H9 (cell line): ENCODE results near the gene ACSL3. TPM values are rescaled to one million over a fixed set of nuclear protein-coding genes. Genes with fewer than 3 reads are reported as not detected.

Experiments
- DNase-seq: peaks from one replicate; pipeline ENCODE4 v3.0.0-alpha.2; 2017
- H2AFZ ChIP-seq: one replicate; pipeline ENCODE4 v1.6.1; 2013; ENCODE audit warnings: mild to moderate bottlenecking, low read length, control low read depth, moderate library complexity
- H2AK5ac ChIP-seq: 2 replicates; pipeline ENCODE4 v1.6.1; 2013; ENCODE audit warnings: low read length, control low read depth, mixed read lengths; ENCODE audit not compliant: insufficient read length
- H2BK120ac ChIP-seq: one replicate; pipeline ENCODE4 v1.6.1; 2013; ENCODE audit warnings: low read depth, mild to moderate bottlenecking, low read length, control low read depth, inconsistent platforms; ENCODE audit not compliant: poor library complexity, severe bottlenecking
- H2BK12ac ChIP-seq: 2 replicates; pipeline ENCODE4 v1.6.1; 2013; ENCODE audit warnings: low read length, control low read depth, mixed read lengths, low read depth; ENCODE audit not compliant: insufficient read length
- H2BK15ac ChIP-seq: 2 replicates; pipeline ENCODE4 v1.6.1; 2013; ENCODE audit warnings: low read depth, low read length, control low read depth
- H2BK20ac ChIP-seq: one replicate; pipeline ENCODE4 v1.6.1; 2013; ENCODE audit warnings: low read depth, mild to moderate bottlenecking, low read length, control low read depth, inconsistent platforms; ENCODE audit not compliant: poor library complexity, severe bottlenecking
- H2BK5ac ChIP-seq: 2 replicates; pipeline ENCODE4 v1.6.1; 2013; ENCODE audit warnings: low read length, control low read depth, mixed read lengths; ENCODE audit not compliant: insufficient read length
- H3K14ac ChIP-seq: 2 replicates; pipeline ENCODE4 v1.6.1; 2013; ENCODE audit warnings: low read length, control low read depth; ENCODE audit not compliant: insufficient read depth
- H3K18ac ChIP-seq: 2 replicates; pipeline ENCODE4 v1.6.1; 2013; ENCODE audit warnings: low read depth, mild to moderate bottlenecking, mixed read lengths, low read length, control low read depth; ENCODE audit not compliant: insufficient read length
- H3K23ac ChIP-seq: 2 replicates; pipeline ENCODE4 v1.6.1; 2013; ENCODE audit warnings: low read length, control low read depth, mixed read lengths, low read depth; ENCODE audit not compliant: insufficient read length
- H3K23me2 ChIP-seq: 2 replicates; pipeline ENCODE4 v1.6.1; 2013; ENCODE audit warnings: low read depth, mild to moderate bottlenecking, mixed read lengths, low read length, control low read depth; ENCODE audit not compliant: insufficient read length, poor library complexity, severe bottlenecking
- H3K27ac ChIP-seq: 2 replicates; pipeline ENCODE4 v1.5.1; 2013; ENCODE audit warnings: low read length, control low read depth, mixed read lengths, low read depth; ENCODE audit not compliant: insufficient read length
- H3K27me3 ChIP-seq: 2 replicates; pipeline ENCODE4 v1.6.1; 2013; ENCODE audit warnings: low read length, control low read depth, inconsistent platforms; ENCODE audit not compliant: insufficient read depth
- H3K4ac ChIP-seq: 2 replicates; pipeline ENCODE4 v1.6.1; 2013; ENCODE audit warnings: low read depth, mild to moderate bottlenecking, control low read depth, inconsistent platforms, low read length, moderate library complexity
- H3K4me1 ChIP-seq: 2 replicates; pipeline ENCODE4 v1.6.1; 2013; ENCODE audit warnings: low read length, control low read depth, inconsistent platforms; ENCODE audit not compliant: insufficient read depth
- H3K4me2 ChIP-seq: 2 replicates; pipeline ENCODE4 v1.6.1; 2013; ENCODE audit warnings: low read length, control low read depth, mixed read lengths; ENCODE audit not compliant: insufficient read length, insufficient read depth
- H3K56ac ChIP-seq: 2 replicates; pipeline ENCODE4 v1.6.1; 2013; ENCODE audit warnings: low read depth, mild to moderate bottlenecking, mixed read lengths, low read length, control low read depth; ENCODE audit not compliant: insufficient read length
- H3K79me1 ChIP-seq: 2 replicates; pipeline ENCODE4 v1.6.1; 2013; ENCODE audit warnings: low read depth, mild to moderate bottlenecking, moderate library complexity, low read length, control low read depth, inconsistent platforms; ENCODE audit not compliant: insufficient read depth, poor library complexity, severe bottlenecking
- H3K79me2 ChIP-seq: 2 replicates; pipeline ENCODE4 v1.6.1; 2013; ENCODE audit warnings: low read length, control low read depth, inconsistent platforms; ENCODE audit not compliant: insufficient read depth
- H3K9ac ChIP-seq: 2 replicates; pipeline ENCODE4 v1.6.1; 2013; ENCODE audit warnings: low read length, control low read depth, mixed read lengths; ENCODE audit not compliant: insufficient read length; ENCODE audit errors: extremely low read depth
- H3K9me3 ChIP-seq: one replicate; pipeline ENCODE4 v1.6.1; 2013; ENCODE audit warnings: low read depth, low read length, inconsistent platforms; ENCODE audit not compliant: control insufficient read depth
- H3T11ph ChIP-seq: one replicate; pipeline ENCODE4 v1.6.1; 2013; ENCODE audit warnings: mild to moderate bottlenecking, low read length, control low read depth, inconsistent platforms
- H4K20me1 ChIP-seq: one replicate; pipeline ENCODE4 v1.6.1; 2013; ENCODE audit not compliant: control insufficient read depth, insufficient read length, insufficient read depth
- H4K5ac ChIP-seq: 2 replicates; pipeline ENCODE4 v1.6.1; 2013; ENCODE audit warnings: low read depth, mild to moderate bottlenecking, mixed read lengths, low read length, control low read depth; ENCODE audit not compliant: insufficient read length
- H4K8ac ChIP-seq: replicated peaks from 2 replicates; pipeline ENCODE4 v1.6.1; 2013; ENCODE audit warnings: low read length, control low read depth, mixed read lengths, low read depth; ENCODE audit not compliant: insufficient read length
- H4K91ac ChIP-seq: 2 replicates; pipeline ENCODE4 v1.6.1; 2013; ENCODE audit warnings: low read depth, mild to moderate bottlenecking, moderate library complexity, mixed read lengths, low read length, control low read depth; ENCODE audit not compliant: insufficient read length
- H3K27ac Mint-ChIP-seq, 3 experiments: 2 replicates in 2 of 3; 3 replicates in 1 of 3; pipeline ENCODE4 v1.8.0; 2020 to 2021; ENCODE audit warnings: mixed read lengths in 3 of 3, mild to moderate bottlenecking in 1 of 3, moderate library complexity in 1 of 3
- H3K27me3 Mint-ChIP-seq: 2 replicates; pipeline ENCODE4 v1.8.0; 2021; ENCODE audit warnings: low read depth, mild to moderate bottlenecking, moderate library complexity, mixed read lengths
- H3K36me3 Mint-ChIP-seq, 3 experiments: 2 replicates in 2 of 3; 3 replicates in 1 of 3; pipeline ENCODE4 v1.8.0; 2020 to 2021; ENCODE audit warnings: low read depth in 3 of 3, mixed read lengths in 3 of 3; ENCODE audit not compliant: insufficient read depth in 1 of 3
- H3K4me1 Mint-ChIP-seq, 2 experiments: 2 replicates each; pipeline ENCODE4 v1.8.0; 2020; ENCODE audit warnings: mixed read lengths in 2 of 2
- H3K4me3 Mint-ChIP-seq, 2 experiments: 2 replicates in 1 of 2; 3 replicates in 1 of 2; pipeline ENCODE4 v1.8.0; 2020 to 2021; ENCODE audit warnings: mild to moderate bottlenecking in 2 of 2, mixed read lengths in 2 of 2, moderate library complexity in 1 of 2
- H3K9me3 Mint-ChIP-seq, 2 experiments: 2 replicates in 1 of 2; 3 replicates in 1 of 2; pipeline ENCODE4 v1.8.0; 2020; ENCODE audit warnings: mild to moderate bottlenecking in 2 of 2, mixed read lengths in 2 of 2, moderate library complexity in 1 of 2
- WGBS: extraction: QIAGEN DNeasy Blood & Tissue Kit; methylation state at CpG from one replicate; pipeline ENCODE4 v1.1.7; 2013; ENCODE audit warnings: missing lambda C conversion rate, low lambda C conversion rate, mixed read lengths; ENCODE audit not compliant: insufficient read length; ENCODE audit errors: extremely low coverage; 5-methylcytosine and 5-hydroxymethylcytosine counted together
- total RNA-seq: library from RNA; stranded (reverse); gene quantifications from 2 replicates; pipeline ENCODE4 v1.2.1, GENCODE V29; 2021
- TF ChIP-seq, protein P1 (sequence below): fragments of 200-600 bp; sonication (generic); conservative IDR thresholded peaks from 3 replicates; pipeline ENCODE4 v1.8.0; 2021; ENCODE audit warnings: antibody characterized with exemption, mild to moderate bottlenecking

ACSL3 gene
- total RNA-seq, 1 experiment from 2014 or later, result 60.9 TPM

DNA sequence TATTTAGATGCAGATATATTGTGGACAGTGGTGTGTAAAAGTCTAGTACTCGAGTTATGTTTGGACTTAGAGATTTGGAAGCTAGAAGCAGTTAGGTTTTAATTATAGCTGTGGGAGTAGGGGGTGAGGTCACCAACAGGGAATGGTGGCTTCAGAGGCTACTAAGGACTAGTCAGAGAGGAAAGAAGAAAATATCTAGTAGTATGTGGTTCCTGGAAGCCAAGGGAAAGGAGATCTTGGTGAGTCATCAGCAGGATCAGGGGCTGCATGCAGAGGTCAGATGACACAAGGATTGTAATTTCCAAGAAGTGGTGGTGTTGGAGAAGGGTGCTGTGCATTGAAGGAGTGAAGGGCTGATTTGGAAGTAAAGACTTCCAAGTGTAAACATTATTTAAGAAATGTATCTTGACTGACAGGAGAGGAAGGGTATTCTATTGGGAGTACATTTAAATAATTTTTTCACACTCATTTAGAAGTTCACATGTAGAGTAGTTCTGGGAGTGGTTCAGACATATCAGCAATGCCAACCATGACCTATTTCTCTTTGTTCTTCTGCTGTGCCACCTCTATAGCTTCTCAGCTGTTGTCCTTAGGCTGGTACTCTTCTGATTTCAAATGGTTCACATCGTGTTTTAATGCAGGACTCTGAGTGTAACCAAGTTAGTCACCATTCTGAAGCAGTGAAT lies 59.1 kb downstream of the ACSL3 start:
- Histone ChIP-seq H3K27me3 (no peaks in the 10 kb centered on the region), H2BK120ac (no peak overlapping the region), H3K23me2 (no peaks in the 10 kb centered on the region), H3K4me2 (no peak overlapping the region), H3K18ac (no peak overlapping the region), H3K27ac (no peak overlapping the region), H3K79me1 (no peaks in the 10 kb centered on the region), H2BK5ac (no peak overlapping the region), H4K5ac (no peak overlapping the region), H2BK20ac (no peak overlapping the region), H3K4me1 (no peaks in the 10 kb centered on the region; the same call in 1 of the 2 replicates), H2BK15ac (no peak overlapping the region), H3K9ac (no peak overlapping the region), H4K91ac (no peak overlapping the region), H3K56ac (no peak overlapping the region), H2AK5ac (no peak overlapping the region), H3K23ac (no peak overlapping the region), H2AFZ (no peak overlapping the region), H3K79me2 (no peaks in the 10 kb centered on the region), H4K8ac (no peak overlapping the region), H3T11ph (no peak overlapping the region), H3K9me3 (no peaks in the 10 kb centered on the region), H4K20me1 (no peaks in the 10 kb centered on the region), H2BK12ac (no peak overlapping the region), H3K14ac (no peak overlapping the region), H3K4ac (no peak overlapping the region)
- WGBS, result no CpG with 5 or more reads among the region's 2 CpGs
- TF ChIP-seq, protein P1, sequence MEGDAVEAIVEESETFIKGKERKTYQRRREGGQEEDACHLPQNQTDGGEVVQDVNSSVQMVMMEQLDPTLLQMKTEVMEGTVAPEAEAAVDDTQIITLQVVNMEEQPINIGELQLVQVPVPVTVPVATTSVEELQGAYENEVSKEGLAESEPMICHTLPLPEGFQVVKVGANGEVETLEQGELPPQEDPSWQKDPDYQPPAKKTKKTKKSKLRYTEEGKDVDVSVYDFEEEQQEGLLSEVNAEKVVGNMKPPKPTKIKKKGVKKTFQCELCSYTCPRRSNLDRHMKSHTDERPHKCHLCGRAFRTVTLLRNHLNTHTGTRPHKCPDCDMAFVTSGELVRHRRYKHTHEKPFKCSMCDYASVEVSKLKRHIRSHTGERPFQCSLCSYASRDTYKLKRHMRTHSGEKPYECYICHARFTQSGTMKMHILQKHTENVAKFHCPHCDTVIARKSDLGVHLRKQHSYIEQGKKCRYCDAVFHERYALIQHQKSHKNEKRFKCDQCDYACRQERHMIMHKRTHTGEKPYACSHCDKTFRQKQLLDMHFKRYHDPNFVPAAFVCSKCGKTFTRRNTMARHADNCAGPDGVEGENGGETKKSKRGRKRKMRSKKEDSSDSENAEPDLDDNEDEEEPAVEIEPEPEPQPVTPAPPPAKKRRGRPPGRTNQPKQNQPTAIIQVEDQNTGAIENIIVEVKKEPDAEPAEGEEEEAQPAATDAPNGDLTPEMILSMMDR, result no peak
- H3K4me3 Mint-ChIP-seq, result no peak overlapping the region
- no peaks in the 10 kb centered on the region for H3K27me3 Mint-ChIP-seq
- H3K36me3 Mint-ChIP-seq, result peaks cover 37 to 46% (median 44%) of the 10 kb centered on the region in 3 experiments; a peak in 6 of 7 replicates
- no peak for DNase-seq
- peaks cover 38% of the 10 kb centered on the region in 2 experiments for H3K4me1 Mint-ChIP-seq
- H3K9me3 Mint-ChIP-seq, result no peaks in the 10 kb centered on the region
- peak overlapping the region; percentile 1 to 94 (median 67); a peak in 6 of 7 replicates for H3K27ac Mint-ChIP-seq
